HFFc6 (cell line): ENCODE results near the gene CDKL1. TPM values are rescaled to one million over a fixed set of nuclear protein-coding genes. Genes with fewer than 3 reads are reported as not detected.
"Not testable (repeated sequence)": the region's sequence is repeated elsewhere in the genome, so short reads cannot be mapped to it uniquely, and the experiment has no call there.

Source experiments
- DNase-seq: peaks from one replicate; pipeline ENCODE4 v3.0.0-alpha.2; 2018
- H3K27ac Mint-ChIP-seq: 2 replicates; pipeline ENCODE4 v1.8.0; 2020; ENCODE audit warnings: mild to moderate bottlenecking, mixed read lengths
- H3K27me3 Mint-ChIP-seq: 2 replicates; pipeline ENCODE4 v1.8.0; 2021; ENCODE audit warnings: mild to moderate bottlenecking, moderate library complexity, mixed read lengths; ENCODE audit not compliant: insufficient read depth
- H3K36me3 Mint-ChIP-seq: 2 replicates; pipeline ENCODE4 v1.8.0; 2021; ENCODE audit warnings: low read depth, mixed read lengths
- H3K4me1 Mint-ChIP-seq: 2 replicates; pipeline ENCODE4 v1.8.0; 2020; ENCODE audit warnings: low read depth, mixed read lengths
- H3K4me3 Mint-ChIP-seq: 2 replicates; pipeline ENCODE4 v1.8.0; 2020; ENCODE audit warnings: mild to moderate bottlenecking, moderate library complexity, mixed read lengths
- H3K9me3 Mint-ChIP-seq: 2 replicates; pipeline ENCODE4 v1.8.0; 2020; ENCODE audit warnings: mild to moderate bottlenecking, mixed read lengths
- CTCF ChIP-seq: fragments of 200-600 bp; sonication (generic); IDR thresholded peaks from 2 replicates; pipeline ENCODE4 v1.5.0; 2021; ENCODE audit warnings: antibody characterized with exemption, mild to moderate bottlenecking
- total RNA-seq, 6 experiments: library from RNA; stranded (reverse); fragmentation: NEBNext Ultra II Directional; extraction: Animal tissue kit (Norgen Biotek cat#: 25700); gene quantifications; 2 replicates in 1 of 6; 3 replicates in 5 of 6; pipeline ENCODE4 v1.2.3, GENCODE V29; 2021

CDKL1 gene
- total RNA-seq, 6 experiments from 2014 or later = 4.4 to 8.0 (median 6.2) TPM

GRCh38 chr14:50360851-50361250 lies 35.8 kb downstream of the CDKL1 start:
- Mint-ChIP-seq H3K27me3 (no peaks in the 10 kb centered on the region), H3K9me3 (no peaks in the 10 kb centered on the region), H3K4me3 (no peak overlapping the region), H3K4me1 (peaks cover 17% of the 10 kb centered on the region), H3K27ac (no peak overlapping the region), H3K36me3 (peaks cover 18% of the 10 kb centered on the region)
- DNase-seq = no peak
- TF ChIP-seq CTCF = no peak

DNA sequence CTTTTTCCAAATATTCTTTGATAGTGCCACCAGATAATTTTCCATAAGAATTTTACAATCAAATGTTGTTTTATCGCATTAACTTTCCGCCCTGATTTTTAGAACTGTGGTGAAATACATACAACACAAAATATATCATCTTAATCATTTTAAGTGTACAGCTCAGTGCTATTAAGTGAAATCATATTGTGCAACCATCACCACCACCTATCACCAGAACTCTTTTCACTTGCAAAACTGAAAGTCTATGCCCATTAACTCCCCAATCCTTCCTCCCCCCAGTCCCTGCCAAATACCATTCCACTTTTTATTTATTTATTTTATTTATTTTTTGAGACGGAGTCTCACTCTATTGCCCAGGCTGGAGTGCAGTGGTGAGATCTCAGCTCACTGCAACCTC lies 36.6 kb downstream of the CDKL1 start:
- no peaks in the 10 kb centered on the region for H3K9me3 Mint-ChIP-seq
- peaks cover 12% of the 10 kb centered on the region for H3K4me1 Mint-ChIP-seq
- H3K27me3 Mint-ChIP-seq = no peaks in the 10 kb centered on the region

GRCh38 chr14:50359631-50360030 lies 37.0 kb downstream of the CDKL1 start:
- Mint-ChIP-seq H3K27me3 (no peaks in the 10 kb centered on the region), H3K4me3 (no peak overlapping the region), H3K9me3 (no peaks in the 10 kb centered on the region), H3K27ac (no peak overlapping the region), H3K4me1 (peaks cover 12% of the 10 kb centered on the region), H3K36me3 (peaks cover 18% of the 10 kb centered on the region)
- no peak for TF ChIP-seq CTCF
- no peak for DNase-seq

More for the DNA sequence above, 36.6 kb downstream of the CDKL1 start:
- Mint-ChIP-seq H3K27ac (no peak overlapping the region), H3K4me3 (no peak overlapping the region), H3K36me3 (peaks cover 18% of the 10 kb centered on the region)
- TF ChIP-seq CTCF = no peak
- DNase-seq = no peak

DNA sequence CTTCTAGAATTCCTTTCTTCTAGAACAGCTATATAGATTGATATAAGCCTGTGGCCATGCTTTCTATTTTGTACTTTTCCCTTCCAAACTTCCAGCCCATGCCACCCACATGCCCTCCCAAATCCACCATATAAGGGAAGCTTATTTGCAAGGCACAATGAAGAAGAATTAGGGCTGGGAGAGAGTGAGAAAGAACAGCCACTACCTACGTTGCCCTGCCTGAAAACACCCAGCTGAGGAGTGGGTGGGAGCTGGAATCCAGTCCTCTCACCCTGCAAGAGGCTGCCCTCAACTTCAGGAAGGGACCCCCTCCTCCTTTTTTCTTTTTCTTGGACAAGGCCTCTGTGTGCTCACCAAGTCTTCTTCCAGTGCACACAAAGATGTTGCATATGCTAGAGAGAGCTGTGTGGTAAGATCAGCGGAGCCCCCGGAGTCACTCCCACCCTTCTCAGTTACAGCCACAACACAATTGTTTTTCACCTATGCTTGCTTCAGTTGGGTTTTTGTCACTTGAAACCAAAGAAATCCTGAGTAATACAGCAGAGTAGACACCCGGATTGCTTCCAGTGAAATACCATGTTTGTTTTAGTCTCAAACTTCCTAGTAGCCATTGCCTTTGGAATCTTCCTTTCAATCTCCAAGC lies 38.8 kb downstream of the CDKL1 start:
- H3K4me1 Mint-ChIP-seq = peaks cover 7% of the 10 kb centered on the region
- H3K36me3 Mint-ChIP-seq = peaks cover 15% of the 10 kb centered on the region
- no peak overlapping the region for H3K27ac Mint-ChIP-seq
- no peak overlapping the region for H3K4me3 Mint-ChIP-seq
- no peaks in the 10 kb centered on the region for H3K9me3 Mint-ChIP-seq
- DNase-seq = no peak
- TF ChIP-seq CTCF = no peak
- no peaks in the 10 kb centered on the region for H3K27me3 Mint-ChIP-seq

- H3K36me3 Mint-ChIP-seq = peaks cover 10% of the 10 kb centered on the region; the same call in 1 of the 2 replicates
- no peak overlapping the region for H3K27ac Mint-ChIP-seq
- peaks cover 14% of the 10 kb centered on the region for H3K4me1 Mint-ChIP-seq
- no peaks in the 10 kb centered on the region for H3K27me3 Mint-ChIP-seq
- no peak for DNase-seq
- H3K9me3 Mint-ChIP-seq = no peaks in the 10 kb centered on the region
- no peak overlapping the region for H3K4me3 Mint-ChIP-seq
- no peak for TF ChIP-seq CTCF
Measured at GRCh38 chr14:50357124-50357523, 39.6 kb downstream of the CDKL1 start.

GRCh38 chr14:50356283-50356682 lies 40.4 kb downstream of the CDKL1 start:
- H3K4me3 Mint-ChIP-seq, DNase-seq, H3K27me3 Mint-ChIP-seq, H3K27ac Mint-ChIP-seq, H3K9me3 Mint-ChIP-seq, H3K36me3 Mint-ChIP-seq: not testable (repeated sequence)
- H3K4me1 Mint-ChIP-seq = peaks cover 22% of the 10 kb centered on the region
